NCI-H748 (cell line): ENCODE measurements around the gene PTPRD.

ENCODE experiments used
- DNase-seq: peaks from one replicate; lab custom pipeline; 2025; ENCODE audit not compliant: unreplicated experiment; lab: John Stamatoyannopoulos, UW

PTPRD gene

GRCh38 chr9:9912459-9912858 lies 700.3 kb downstream of the PTPRD start:
- DNase-seq: peak; percentile 71

GRCh38 chr9:9905736-9906135 lies 707.1 kb downstream of the PTPRD start:
- no peak for DNase-seq

GRCh38 chr9:9904041-9904440 lies 708.8 kb downstream of the PTPRD start:
- no peak for DNase-seq

GRCh38 chr9:9901624-9902023 lies 711.2 kb downstream of the PTPRD start:
- no peak for DNase-seq

GRCh38 chr9:9893837-9894236 lies 719.0 kb downstream of the PTPRD start:
- DNase-seq: no peak

GRCh38 chr9:9892217-9892616 lies 720.6 kb downstream of the PTPRD start:
- DNase-seq: no peak

GRCh38 chr9:9881692-9882091 lies 731.1 kb downstream of the PTPRD start:
- no peak for DNase-seq

GRCh38 chr9:9874270-9874669 lies 738.5 kb downstream of the PTPRD start:
- DNase-seq: no peak

GRCh38 chr9:9862235-9862810 lies 750.5 kb downstream of the PTPRD start:
- no peak for DNase-seq

- peak; percentile 79 for DNase-seq
These were observed 757.4 kb downstream of the PTPRD start for GRCh38 chr9:9855177-9856078.

- no peak for DNase-seq
These were observed 765.1 kb downstream of the PTPRD start for GRCh38 chr9:9847750-9848149.

- no peak for DNase-seq
These were observed 766.2 kb downstream of the PTPRD start for GRCh38 chr9:9846557-9846956.

GRCh38 chr9:9820436-9820835 lies 792.4 kb downstream of the PTPRD start:
- DNase-seq: no peak

GRCh38 chr9:9819886-9820285 lies 792.9 kb downstream of the PTPRD start:
- no peak for DNase-seq

- DNase-seq: no peak
These were observed 795.6 kb downstream of the PTPRD start for GRCh38 chr9:9817176-9817575.

- DNase-seq: no peak
These were observed 808.7 kb downstream of the PTPRD start for GRCh38 chr9:9804109-9804508.

- DNase-seq: no peak
These were observed 813.5 kb downstream of the PTPRD start for GRCh38 chr9:9799287-9799686.

- no peak for DNase-seq
These were observed 820.5 kb downstream of the PTPRD start for GRCh38 chr9:9792144-9792857.

GRCh38 chr9:9791611-9792010 lies 821.2 kb downstream of the PTPRD start:
- DNase-seq: peak; percentile 40

- DNase-seq: peak; percentile 91
These were observed 822.5 kb downstream of the PTPRD start for GRCh38 chr9:9790216-9790872.

- no peak for DNase-seq
These were observed 829.1 kb downstream of the PTPRD start for GRCh38 chr9:9783711-9784110.
